NCI-H1417 (cell line): ENCODE measurements around the gene LCOR.
A peak's percentile ranks its signal among the peaks of the same experiment; 100 is the strongest.

ENCODE experiments used
- DNase-seq, 3 experiments: peaks; one replicate each; lab custom pipeline; 2025; lab: John Stamatoyannopoulos, UW

Gene LCOR

GRCh38 chr10:96935810-96936209 is 103.7 kb downstream of the LCOR start:
- no peak for DNase-seq

- DNase-seq, result peak in 2 of 3 experiments; percentile 0 to 16
These were observed 111.1 kb downstream of the LCOR start for GRCh38 chr10:96943161-96943560.

- DNase-seq, result no peak
These were observed 114.9 kb downstream of the LCOR start for GRCh38 chr10:96947036-96947435.

DNA sequence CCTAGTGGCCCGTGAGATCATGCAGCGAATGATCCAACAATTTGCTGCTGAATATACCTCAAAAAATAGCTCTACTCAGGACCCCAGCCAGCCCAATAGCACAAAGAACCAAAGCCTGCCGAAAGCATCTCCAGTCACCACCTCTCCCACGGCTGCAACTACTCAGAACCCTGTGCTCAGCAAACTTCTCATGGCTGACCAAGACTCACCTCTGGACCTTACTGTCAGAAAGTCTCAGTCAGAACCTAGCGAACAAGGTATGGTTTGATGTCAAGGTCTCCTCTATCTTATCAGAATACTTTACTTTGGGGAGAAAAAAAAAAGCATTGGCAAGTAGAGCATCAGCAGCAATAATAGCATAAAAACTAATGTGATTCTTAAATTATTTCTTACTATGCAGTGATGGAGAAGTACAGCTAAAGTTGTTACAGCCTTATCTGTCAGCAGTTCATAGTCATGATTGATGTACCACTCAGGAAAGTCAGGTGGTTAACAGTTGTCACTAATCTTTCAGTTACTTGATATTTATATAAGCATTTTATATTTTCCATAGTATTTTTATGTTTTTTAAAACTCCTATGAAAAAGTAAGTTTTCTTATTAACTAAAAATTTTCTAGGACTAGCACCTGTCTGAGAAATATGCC is 117.1 kb downstream of the LCOR start:
- no peak for DNase-seq

GRCh38 chr10:96951954-96952353 is 119.9 kb downstream of the LCOR start:
- DNase-seq, result no peak

DNA sequence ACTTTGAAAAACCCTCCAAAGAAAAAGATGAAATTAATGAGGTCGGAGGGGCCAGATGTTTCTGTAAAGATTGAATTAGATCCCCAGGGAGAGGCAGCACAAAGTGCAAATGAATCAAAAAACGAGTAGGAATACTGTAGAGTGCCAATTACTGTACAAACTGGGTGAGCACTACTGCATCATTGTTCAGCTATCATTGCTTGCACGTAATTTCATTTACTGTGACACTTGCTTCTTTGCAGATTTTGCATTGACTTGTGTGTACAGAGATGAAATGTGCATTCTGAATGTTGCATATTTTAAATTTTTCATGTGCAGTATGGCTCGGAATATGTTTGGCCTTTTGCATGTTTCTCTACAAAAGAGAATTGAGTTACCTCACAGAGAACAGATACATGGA is 123.7 kb downstream of the LCOR start:
- peak in 1 of 3 experiments; percentile 3 for DNase-seq

- DNase-seq, result no peak
These were observed 126.0 kb downstream of the LCOR start for GRCh38 chr10:96958071-96958470.

- no peak for DNase-seq
These were observed 127.6 kb downstream of the LCOR start for GRCh38 chr10:96959733-96960132.

- no peak for DNase-seq
These were observed 128.8 kb downstream of the LCOR start for GRCh38 chr10:96960872-96961271.

DNA sequence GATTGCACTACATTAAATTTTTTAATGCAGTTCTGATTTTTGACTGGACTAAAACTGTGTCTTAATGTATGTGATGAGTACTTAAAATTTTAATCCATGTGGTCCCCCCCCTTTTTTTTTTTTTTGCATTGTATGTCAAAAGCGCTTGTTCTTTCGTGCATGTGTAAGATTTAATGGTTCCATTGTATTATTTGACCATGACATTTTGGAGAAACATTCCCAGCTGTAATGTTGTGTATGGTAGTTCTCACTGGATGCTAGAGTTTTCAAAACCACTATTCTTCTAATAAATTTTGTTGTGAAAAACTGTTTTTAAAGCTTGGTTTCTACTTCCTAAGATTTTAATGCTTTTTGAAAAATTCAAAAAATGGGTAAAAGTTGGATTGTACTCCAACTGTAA is 132.0 kb downstream of the LCOR start:
- DNase-seq, result no peak

GRCh38 chr10:96967847-96968246 is 135.7 kb downstream of the LCOR start:
- no peak for DNase-seq

DNA sequence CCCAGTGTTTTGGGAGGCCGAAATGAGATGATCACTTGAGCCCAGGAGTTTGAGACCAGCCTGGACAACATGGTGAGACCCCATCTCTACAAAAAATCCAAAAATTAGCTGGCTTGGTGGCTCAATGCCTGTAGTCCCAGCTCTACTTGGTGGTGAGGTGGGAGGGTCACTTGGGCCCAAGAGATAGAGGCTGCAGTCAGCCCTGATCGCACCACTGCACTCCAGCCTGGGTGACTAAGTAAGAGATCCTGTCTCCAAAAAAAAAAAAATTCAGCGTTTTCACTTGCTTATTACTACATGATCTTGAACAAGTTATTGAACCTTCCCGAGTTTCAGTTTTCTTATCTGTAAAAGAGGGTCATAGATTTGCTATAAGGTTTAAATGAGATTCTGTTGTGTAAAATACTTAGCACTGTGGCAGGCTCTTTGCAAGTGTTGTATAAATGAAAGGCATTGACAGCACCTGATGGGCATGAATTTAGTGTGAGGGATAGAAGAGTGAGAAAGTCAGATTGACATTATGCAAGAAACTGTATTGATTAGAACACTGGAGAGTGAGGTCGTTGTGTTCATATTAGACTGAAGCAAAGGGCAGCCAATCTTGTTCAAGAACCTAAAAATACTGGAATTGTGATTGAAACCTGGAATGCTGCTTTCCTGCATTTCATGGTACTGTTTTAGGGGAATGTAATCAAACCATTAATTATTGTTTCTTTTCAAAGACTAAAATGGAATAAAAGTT is 136.8 kb downstream of the LCOR start:
- DNase-seq, result no peak

- no peak for DNase-seq
These were observed 139.2 kb downstream of the LCOR start for GRCh38 chr10:96971324-96971723.

DNA sequence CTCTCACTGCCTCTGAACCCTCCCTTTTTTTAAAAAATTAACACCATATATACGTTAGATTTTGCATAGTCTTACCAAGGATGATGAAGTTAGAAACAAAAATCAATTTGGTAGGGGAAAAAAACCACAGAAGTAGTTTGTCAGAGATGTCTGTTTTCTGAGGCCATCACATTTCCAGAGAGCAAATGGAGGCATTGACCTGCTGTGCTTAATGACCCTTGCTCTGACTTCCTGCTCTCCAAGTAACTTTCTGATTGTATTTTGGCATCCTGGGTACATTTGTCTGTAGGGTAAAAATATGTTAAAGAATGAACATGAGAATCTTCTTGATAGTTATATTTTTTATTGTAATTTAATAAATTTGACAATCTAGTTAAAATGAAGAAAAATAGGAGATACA is 140.2 kb downstream of the LCOR start:
- peak in 1 of 3 experiments; percentile 7 for DNase-seq

DNA sequence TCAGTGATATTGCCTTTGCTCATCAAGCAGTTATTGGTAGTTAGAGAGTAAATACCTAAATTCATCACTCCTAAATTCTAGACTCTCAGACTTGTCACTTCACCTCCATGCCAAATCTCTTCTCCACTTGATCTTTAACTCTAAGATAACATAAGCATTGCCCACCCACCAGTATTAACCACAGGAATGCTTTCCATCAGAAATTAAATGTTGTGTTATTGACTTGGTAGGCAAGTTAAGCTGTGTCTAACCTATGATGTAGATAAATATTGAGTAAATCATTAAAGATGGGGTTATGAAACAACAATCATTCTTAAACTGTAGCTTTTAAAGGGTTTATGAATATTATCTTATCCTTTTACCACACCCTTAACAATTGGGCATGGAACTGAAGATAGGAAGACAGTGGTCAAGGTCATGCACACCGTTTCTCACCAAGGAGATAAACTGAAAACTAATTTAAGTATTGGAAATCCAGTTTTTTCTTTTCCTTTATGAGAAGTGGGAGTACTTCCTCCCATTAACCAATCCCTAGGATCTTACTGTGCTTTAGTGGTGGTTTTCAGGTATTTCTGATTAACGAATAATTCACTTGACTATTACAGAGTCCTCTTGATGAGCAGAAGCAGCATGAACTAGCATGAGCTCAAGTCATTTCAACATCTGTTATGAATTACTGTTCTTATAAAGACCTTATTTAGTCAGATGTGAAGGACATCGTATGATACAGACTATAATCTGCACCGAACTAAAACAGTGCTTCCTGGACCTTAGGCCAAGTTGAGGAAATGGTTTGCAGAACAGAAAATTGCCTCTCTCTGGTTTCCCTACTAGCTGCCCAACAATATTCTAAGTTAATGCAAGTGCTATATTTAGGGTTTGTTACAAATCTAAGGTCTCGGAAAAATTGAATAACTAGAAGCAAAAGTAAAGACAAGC is 142.0 kb downstream of the LCOR start:
- no peak for DNase-seq

DNA sequence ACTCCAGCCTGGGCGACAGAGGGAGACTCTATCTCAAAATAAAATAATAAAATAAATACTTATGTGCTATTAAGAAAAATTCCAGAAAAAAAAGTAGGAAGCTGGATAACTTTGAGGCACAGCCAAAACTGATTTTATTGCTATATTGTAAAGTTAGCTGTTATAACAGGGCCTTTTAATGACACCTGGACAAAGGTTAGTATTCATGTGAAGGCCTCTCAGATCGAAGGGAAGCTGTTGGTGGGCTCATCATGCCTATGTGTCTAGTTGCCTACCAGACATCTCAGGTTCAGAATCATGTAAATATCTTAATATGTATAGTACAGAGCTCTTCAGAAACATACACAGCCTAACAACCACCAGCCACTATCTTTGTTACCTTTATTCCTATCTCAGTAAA is 143.0 kb downstream of the LCOR start:
- no peak for DNase-seq

DNA sequence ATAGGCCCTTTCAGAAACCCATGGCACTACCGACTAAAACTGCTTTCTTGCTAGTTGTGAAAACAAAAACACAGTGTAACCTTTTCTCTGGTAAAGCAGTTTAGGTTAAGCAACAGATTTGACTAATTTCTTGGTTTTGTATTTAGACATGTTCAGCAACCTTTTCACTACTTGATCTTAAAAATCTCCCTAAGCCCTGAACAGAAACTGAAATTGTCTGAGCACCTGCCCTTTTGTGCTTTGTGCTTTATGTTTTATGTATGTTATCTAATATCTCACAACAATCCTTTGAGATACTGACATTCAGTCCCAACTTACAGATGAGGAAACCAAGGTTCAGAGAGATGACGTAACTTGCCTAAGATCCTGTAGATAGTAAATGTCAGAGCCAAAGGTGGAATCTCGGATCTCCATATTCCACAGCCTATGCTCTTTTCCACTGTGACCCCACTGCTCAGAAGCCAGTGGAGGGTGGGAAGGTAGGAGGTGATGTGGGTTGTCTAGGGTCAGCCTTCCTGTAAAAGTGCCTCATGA is 146.6 kb downstream of the LCOR start:
- no peak for DNase-seq

- no peak for DNase-seq
These were observed 150.2 kb downstream of the LCOR start for GRCh38 chr10:96982149-96982930.

- no peak for DNase-seq
These were observed 152.5 kb downstream of the LCOR start for GRCh38 chr10:96984541-96985131.

DNA sequence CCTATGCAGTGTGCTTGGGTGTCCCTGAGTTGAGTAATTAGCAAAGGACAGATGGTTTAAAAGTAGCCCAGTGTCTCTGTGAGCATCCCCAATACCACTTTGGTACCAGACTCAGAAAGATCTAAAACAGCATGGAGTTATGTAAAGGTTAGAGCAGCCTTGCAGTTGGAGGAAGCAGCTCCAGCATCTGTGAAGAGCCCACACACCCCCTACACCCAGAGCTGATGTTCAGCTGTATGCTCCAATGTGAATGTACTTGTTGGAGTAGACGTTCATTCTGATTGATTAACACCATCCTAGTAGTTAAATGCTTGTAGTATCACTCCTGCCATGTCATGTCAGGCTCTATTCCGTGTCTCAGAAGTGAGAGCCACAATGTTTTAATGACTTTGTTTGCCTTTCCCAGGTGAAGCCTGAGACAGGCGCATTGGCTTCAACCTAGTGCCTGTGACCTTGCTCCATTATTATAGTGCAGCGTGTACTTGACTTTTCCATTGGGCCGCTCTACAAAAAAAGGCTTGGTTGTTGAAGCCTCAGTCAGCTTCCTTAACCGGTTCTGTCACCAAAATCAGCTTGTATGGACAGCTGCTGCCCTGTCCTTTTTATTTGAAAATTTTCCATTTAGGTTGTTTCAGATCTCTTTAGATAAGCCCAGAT is 154.2 kb downstream of the LCOR start:
- no peak for DNase-seq
